GM12801 (cell line): ENCODE data around the gene ZNF619.

Experiments
- CTCF ChIP-seq: IDR thresholded peaks from one replicate; pipeline ENCODE4 v1.5.1; 2011; ENCODE audit warnings: control low read depth; ENCODE audit not compliant: insufficient read length; ENCODE audit errors: extremely low read depth

ZNF619 gene

GRCh38 chr3:40470701-40471100, 6.2 kb upstream of the ZNF619 start:
- no peak for TF ChIP-seq CTCF

GRCh38 chr3:40477666-40478065, 744 bp downstream of the ZNF619 start:
- no peak for TF ChIP-seq CTCF

- no peak for TF ChIP-seq CTCF
These were observed 10.2 kb downstream of the ZNF619 start for GRCh38 chr3:40487172-40487571.

GRCh38 chr3:40490916-40491315, 14.0 kb downstream of the ZNF619 start:
- no peak for TF ChIP-seq CTCF

- no peak for TF ChIP-seq CTCF
These were observed 17.8 kb downstream of the ZNF619 start for GRCh38 chr3:40494698-40495097.

GRCh38 chr3:40497288-40497687, 20.4 kb downstream of the ZNF619 start:
- no peak for TF ChIP-seq CTCF

GRCh38 chr3:40499952-40500351, 23.0 kb downstream of the ZNF619 start:
- no peak for TF ChIP-seq CTCF

- no peak for TF ChIP-seq CTCF
These were observed 25.1 kb downstream of the ZNF619 start for GRCh38 chr3:40502034-40502433.
